ENCODE measurements around the gene TINCR.
"Not testable (repeated sequence)": the region's sequence is repeated elsewhere in the genome, so short reads cannot be mapped to it uniquely, and the experiment has no call there.

The TINCR gene

DNA sequence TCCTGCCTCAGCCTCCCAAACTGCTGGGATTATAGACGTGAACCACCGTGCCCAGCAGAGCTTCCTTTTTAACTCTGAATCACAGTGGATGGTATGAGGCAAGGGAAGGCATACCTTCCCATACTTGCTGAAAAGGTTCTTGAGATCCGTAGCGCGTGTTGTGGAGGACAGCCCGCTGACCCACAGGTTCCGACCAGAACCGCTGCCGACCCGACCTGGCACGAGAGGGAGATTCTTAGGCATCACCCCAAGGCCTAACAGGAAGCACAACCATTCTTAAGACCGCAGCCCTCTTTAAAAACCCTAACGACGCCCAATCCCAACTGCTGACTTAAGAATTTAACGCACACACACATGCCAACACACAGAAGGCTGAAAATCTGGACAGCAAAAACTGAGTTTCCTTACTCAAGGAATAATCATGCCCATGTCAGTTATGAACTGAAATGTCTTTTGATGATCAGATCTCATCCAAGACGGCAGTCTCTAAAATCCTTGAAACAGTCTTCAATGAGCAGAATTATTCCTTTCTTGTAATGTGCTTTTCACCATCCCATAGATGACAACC, 42.2 kb upstream of the TINCR start:
- no peak overlapping the region for H3K4me3 ChIP-seq (IDR thresholded peaks at IDR 0.05; ENCODE audit: insufficient read depth, low read depth, low read length)
- H3K27ac ChIP-seq = no peak overlapping the region
- H2AFZ ChIP-seq (ENCODE audit: low read depth) = no peak overlapping the region
- H4K20me1 ChIP-seq (ENCODE audit: insufficient read depth) = no peaks in the 10 kb centered on the region
- H3K79me2 ChIP-seq (ENCODE audit: insufficient read depth, low read depth) = peaks cover 7% of the 10 kb centered on the region; the same call in 1 of the 2 replicates
- TF ChIP-seq, protein P1, sequence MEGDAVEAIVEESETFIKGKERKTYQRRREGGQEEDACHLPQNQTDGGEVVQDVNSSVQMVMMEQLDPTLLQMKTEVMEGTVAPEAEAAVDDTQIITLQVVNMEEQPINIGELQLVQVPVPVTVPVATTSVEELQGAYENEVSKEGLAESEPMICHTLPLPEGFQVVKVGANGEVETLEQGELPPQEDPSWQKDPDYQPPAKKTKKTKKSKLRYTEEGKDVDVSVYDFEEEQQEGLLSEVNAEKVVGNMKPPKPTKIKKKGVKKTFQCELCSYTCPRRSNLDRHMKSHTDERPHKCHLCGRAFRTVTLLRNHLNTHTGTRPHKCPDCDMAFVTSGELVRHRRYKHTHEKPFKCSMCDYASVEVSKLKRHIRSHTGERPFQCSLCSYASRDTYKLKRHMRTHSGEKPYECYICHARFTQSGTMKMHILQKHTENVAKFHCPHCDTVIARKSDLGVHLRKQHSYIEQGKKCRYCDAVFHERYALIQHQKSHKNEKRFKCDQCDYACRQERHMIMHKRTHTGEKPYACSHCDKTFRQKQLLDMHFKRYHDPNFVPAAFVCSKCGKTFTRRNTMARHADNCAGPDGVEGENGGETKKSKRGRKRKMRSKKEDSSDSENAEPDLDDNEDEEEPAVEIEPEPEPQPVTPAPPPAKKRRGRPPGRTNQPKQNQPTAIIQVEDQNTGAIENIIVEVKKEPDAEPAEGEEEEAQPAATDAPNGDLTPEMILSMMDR (conservative IDR thresholded peaks at IDR 0.05; ENCODE audit: low read depth, low read length) = no peak
- no peak overlapping the region for H3K4me2 ChIP-seq
- H3K9ac ChIP-seq = no peak overlapping the region
- H3K27me3 ChIP-seq (ENCODE audit: insufficient read depth, low read depth) = no peaks in the 10 kb centered on the region
- H3K36me3 ChIP-seq (ENCODE audit: insufficient read depth) = peaks cover 15% of the 10 kb centered on the region; the same call in 1 of the 2 replicates
- no peaks in the 10 kb centered on the region for H3K4me1 ChIP-seq (ENCODE audit: low read depth, poor library complexity, severe bottlenecking)

DNA sequence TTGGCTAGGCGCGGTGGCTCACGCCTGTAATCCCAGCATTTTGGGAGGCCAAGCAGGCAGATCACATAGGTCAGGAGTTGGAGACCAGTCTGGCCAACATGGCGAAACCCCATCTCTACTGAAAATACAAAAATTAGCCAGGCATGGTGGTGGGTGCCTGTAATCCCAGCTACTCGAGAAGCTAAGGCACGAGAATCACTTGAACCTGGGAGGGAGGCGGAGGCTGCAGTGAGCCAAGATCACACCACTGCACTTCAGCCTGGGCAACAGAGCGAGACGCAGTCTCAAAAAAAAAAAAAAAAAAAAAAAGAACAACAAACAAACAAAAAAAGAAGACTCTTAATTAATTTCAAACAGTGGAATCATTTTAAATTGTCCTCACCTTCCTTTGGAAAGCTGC, 41.0 kb upstream of the TINCR start:
- H3K4me1 ChIP-seq (ENCODE audit: low read depth, poor library complexity, severe bottlenecking); H2AFZ ChIP-seq (ENCODE audit: low read depth); H3K9ac ChIP-seq; H4K20me1 ChIP-seq (ENCODE audit: insufficient read depth); H3K4me2 ChIP-seq; H3K4me3 ChIP-seq (IDR thresholded peaks at IDR 0.05; ENCODE audit: insufficient read depth, low read depth, low read length); H3K27ac ChIP-seq; H3K27me3 ChIP-seq (ENCODE audit: insufficient read depth, low read depth): not testable (repeated sequence)
- Histone ChIP-seq H3K36me3 (ENCODE audit: insufficient read depth) (peaks cover 26% of the 10 kb centered on the region; the same call in 1 of the 2 replicates), H3K79me2 (ENCODE audit: insufficient read depth, low read depth) (peaks cover 12% of the 10 kb centered on the region; the same call in 1 of the 2 replicates)

DNA sequence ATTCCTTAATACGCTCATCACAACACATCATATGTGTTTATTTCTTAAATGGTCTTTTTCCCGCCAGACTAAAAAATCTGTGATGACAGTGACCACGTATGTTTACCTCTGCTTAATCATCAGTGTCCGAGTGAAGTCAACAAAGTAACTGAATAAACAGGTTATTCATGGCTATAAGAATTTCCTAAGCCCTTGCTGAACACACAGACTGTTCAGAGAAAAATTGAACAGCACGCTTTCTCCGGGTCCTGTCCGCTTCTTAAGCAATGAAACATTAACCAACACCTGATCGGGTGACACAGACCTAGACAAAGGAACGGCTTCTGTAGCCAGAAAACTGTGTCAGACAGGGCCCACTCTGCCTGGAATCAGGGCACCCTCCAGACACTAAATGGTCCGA, 40.5 kb upstream of the TINCR start:
- peaks cover 31% of the 10 kb centered on the region; the same call in 1 of the 2 replicates for H3K36me3 ChIP-seq (ENCODE audit: insufficient read depth)
- H4K20me1 ChIP-seq (ENCODE audit: insufficient read depth) = no peaks in the 10 kb centered on the region
- TF ChIP-seq, protein P1 (conservative IDR thresholded peaks at IDR 0.05; ENCODE audit: low read depth, low read length) = no peak
- no peak overlapping the region for H3K4me2 ChIP-seq
- H3K27ac ChIP-seq = no peak overlapping the region
- peaks cover 16% of the 10 kb centered on the region; the same call in 1 of the 2 replicates for H3K79me2 ChIP-seq (ENCODE audit: insufficient read depth, low read depth)
- no peak overlapping the region for H3K4me3 ChIP-seq (IDR thresholded peaks at IDR 0.05; ENCODE audit: insufficient read depth, low read depth, low read length)
- H3K27me3 ChIP-seq (ENCODE audit: insufficient read depth, low read depth) = no peaks in the 10 kb centered on the region
- no peak overlapping the region for H3K9ac ChIP-seq
- no peak overlapping the region for H2AFZ ChIP-seq (ENCODE audit: low read depth)
- no peaks in the 10 kb centered on the region for H3K4me1 ChIP-seq (ENCODE audit: low read depth, poor library complexity, severe bottlenecking)

DNA sequence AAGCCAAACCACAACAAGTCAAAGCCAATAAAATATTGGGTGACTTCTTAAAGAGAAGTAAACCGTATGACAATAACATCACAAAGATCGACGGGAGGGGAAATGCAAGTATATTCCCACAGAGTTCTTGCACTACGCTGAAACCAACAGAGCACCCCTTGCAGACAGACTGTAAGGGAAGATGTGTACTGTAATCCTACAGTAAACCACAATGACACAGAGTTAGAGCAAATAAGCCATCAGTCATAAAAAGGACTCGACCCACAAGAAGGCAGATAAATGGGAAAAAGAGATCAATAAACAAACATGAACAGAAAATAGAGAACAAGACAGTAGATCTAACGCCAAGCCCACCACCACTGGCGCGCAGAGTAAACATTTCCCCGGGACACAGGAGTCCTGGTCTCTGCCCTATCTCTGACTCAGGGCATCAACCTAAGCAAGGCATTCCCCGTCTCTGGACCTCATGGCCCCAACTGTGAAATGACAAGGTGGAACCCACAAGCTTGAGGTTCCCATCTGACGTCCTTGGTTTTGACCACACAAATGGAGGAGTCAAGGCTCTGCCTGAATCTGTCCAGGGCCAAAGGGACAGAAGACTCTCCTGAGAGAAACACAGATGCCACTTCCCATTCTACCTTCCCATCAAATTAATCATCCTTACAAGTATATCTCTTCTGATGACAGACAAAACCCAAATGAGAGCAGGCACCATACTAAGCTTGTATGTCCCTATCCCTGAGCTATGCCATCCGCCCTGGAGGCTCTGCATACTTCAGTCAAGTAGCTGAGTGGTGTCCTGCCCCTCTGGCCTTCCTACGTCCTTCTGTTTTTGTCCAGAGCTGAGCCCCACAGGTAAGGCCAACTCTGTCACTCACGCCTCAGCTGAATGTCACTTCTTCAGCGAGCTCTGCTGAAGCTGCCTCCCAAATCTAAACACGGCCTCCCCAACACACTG, 39.8 kb upstream of the TINCR start:
- TF ChIP-seq, protein P1 (conservative IDR thresholded peaks at IDR 0.05; ENCODE audit: low read depth, low read length) = no peak

More for the DNA sequence above, 39.8 kb upstream of the TINCR start:
- no peak overlapping the region for H3K27ac ChIP-seq
- no peak overlapping the region for H2AFZ ChIP-seq (ENCODE audit: low read depth)
- H3K4me3 ChIP-seq (IDR thresholded peaks at IDR 0.05; ENCODE audit: insufficient read depth, low read depth, low read length) = no peak overlapping the region
- no peak overlapping the region for H3K9ac ChIP-seq
- no peaks in the 10 kb centered on the region for H3K4me1 ChIP-seq (ENCODE audit: low read depth, poor library complexity, severe bottlenecking)
- H3K27me3 ChIP-seq (ENCODE audit: insufficient read depth, low read depth) = no peaks in the 10 kb centered on the region
- no peak overlapping the region for H3K4me2 ChIP-seq
- peaks cover 16% of the 10 kb centered on the region; the same call in 1 of the 2 replicates for H3K79me2 ChIP-seq (ENCODE audit: insufficient read depth, low read depth)
- H3K36me3 ChIP-seq (ENCODE audit: insufficient read depth) = peaks cover 29% of the 10 kb centered on the region; the same call in 1 of the 2 replicates
- H4K20me1 ChIP-seq (ENCODE audit: insufficient read depth) = no peaks in the 10 kb centered on the region
